MM.1S (cell line): ENCODE results near the gene ZMYM4.

Experiments used
- DNase-seq: peaks from one replicate; pipeline ENCODE4 v3.0.0-alpha.2; 2015
- H2AFZ ChIP-seq: fragments of 300-600 bp; sonication (generic); 2 replicates; pipeline ENCODE4 v1.6.0; 2016; ENCODE audit warnings: antibody characterized with exemption, low read length
- H3F3A ChIP-seq: fragments of 300-600 bp; sonication (generic); 2 replicates; pipeline ENCODE4 v1.6.1; 2016; ENCODE audit warnings: mild to moderate bottlenecking, antibody characterized with exemption, low read length, moderate library complexity, mixed read lengths; ENCODE audit not compliant: insufficient read depth
- H3K27ac ChIP-seq: fragments of 300-600 bp; sonication (generic); 2 replicates; pipeline ENCODE4 v1.5.1; 2016; ENCODE audit warnings: mild to moderate bottlenecking, low read length
- H3K27me3 ChIP-seq: fragments of 300-600 bp; sonication (generic); replicated peaks from 2 replicates; pipeline ENCODE4 v1.6.0; 2016; ENCODE audit warnings: low read length; ENCODE audit not compliant: insufficient read depth
- H3K36me3 ChIP-seq: fragments of 300-600 bp; sonication (generic); replicated peaks from 2 replicates; pipeline ENCODE4 v1.6.1; 2016; ENCODE audit warnings: mild to moderate bottlenecking, low read length, mixed read lengths; ENCODE audit not compliant: insufficient read depth
- H3K4me1 ChIP-seq: fragments of 300-600 bp; sonication (generic); 2 replicates; pipeline ENCODE4 v1.6.1; 2016; ENCODE audit warnings: low read length, mixed read lengths
- H3K4me2 ChIP-seq: fragments of 300-600 bp; sonication (generic); 2 replicates; pipeline ENCODE4 v1.6.0; 2016; ENCODE audit warnings: low read depth, low read length
- H3K4me3 ChIP-seq: fragments of 300-600 bp; sonication (generic); 2 replicates; pipeline ENCODE4 v1.5.1; 2016; ENCODE audit warnings: low read length, mixed read lengths
- H3K79me2 ChIP-seq: fragments of 300-600 bp; sonication (generic); 2 replicates; pipeline ENCODE4 v1.6.1; 2016; ENCODE audit warnings: mixed run types, low read length, mixed read lengths
- H3K9ac ChIP-seq: fragments of 300-600 bp; sonication (generic); 2 replicates; pipeline ENCODE4 v1.6.1; 2016; ENCODE audit warnings: low read length, mixed read lengths
- H3K9me2 ChIP-seq: fragments of 300-600 bp; sonication (generic); replicated peaks from 2 replicates; pipeline ENCODE4 v1.6.1; 2016; ENCODE audit warnings: mild to moderate bottlenecking, low read length, mixed read lengths; ENCODE audit not compliant: insufficient read depth
- H3K9me3 ChIP-seq: fragments of 300-600 bp; sonication (generic); replicated peaks from 2 replicates; pipeline ENCODE4 v1.6.1; 2016; ENCODE audit warnings: mild to moderate bottlenecking, low read length, mixed read lengths; ENCODE audit not compliant: insufficient read depth
- H4K20me1 ChIP-seq: fragments of 300-600 bp; sonication (generic); 2 replicates; pipeline ENCODE4 v1.6.1; 2016; ENCODE audit warnings: mild to moderate bottlenecking, low read length, moderate library complexity, mixed read lengths; ENCODE audit not compliant: insufficient read depth
- EZH2 ChIP-seq: fragments of 300-600 bp; sonication (generic); optimal IDR thresholded peaks from 2 replicates; pipeline ENCODE3; 2017; ENCODE audit warnings: low read depth, mild to moderate bottlenecking, antibody characterized with exemption, low read length, mixed read lengths
- EZH2phosphoT487 ChIP-seq: fragments of 300-600 bp; sonication (generic); IDR thresholded peaks from 2 replicates; pipeline ENCODE4 v1.6.1; 2018; ENCODE audit warnings: antibody characterized with exemption, low read length
- TF ChIP-seq, protein P1 (sequence below): fragments of 300-600 bp; sonication (generic); IDR thresholded peaks from 2 replicates; pipeline ENCODE4 v1.5.1; 2016; ENCODE audit warnings: antibody characterized with exemption, low read length, mixed read lengths

ZMYM4 gene

DNA sequence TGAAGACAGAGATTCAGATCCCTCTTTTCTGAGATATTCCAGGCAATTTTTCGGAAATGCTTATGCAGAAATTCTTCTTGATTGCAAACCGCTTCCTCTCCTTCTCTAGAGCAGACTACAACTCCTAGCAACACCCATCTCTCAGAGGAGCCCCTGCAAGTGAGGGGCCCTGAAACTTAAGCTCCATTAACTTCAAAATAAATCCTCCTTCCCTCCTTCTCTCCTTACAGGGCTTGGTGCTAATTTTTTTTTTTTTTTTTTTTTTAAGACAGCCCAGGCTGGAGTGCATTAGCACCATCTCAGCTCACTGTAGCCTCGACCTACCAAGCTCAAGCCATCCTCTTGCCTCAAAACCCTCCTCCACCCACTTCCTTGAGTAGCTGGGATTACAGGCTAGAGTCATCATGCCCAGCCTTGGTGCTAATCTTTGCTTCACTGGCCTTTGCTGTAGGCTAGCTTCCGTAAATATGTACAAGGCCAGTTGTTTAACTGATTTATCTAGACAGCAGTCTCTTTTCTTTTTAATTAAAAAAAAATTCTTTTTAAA, 45.4 kb upstream of the ZMYM4 start:
- H3K4me1 ChIP-seq: no peaks in the 10 kb centered on the region
- TF ChIP-seq EZH2phosphoT487: no peak
- TF ChIP-seq, protein P1, sequence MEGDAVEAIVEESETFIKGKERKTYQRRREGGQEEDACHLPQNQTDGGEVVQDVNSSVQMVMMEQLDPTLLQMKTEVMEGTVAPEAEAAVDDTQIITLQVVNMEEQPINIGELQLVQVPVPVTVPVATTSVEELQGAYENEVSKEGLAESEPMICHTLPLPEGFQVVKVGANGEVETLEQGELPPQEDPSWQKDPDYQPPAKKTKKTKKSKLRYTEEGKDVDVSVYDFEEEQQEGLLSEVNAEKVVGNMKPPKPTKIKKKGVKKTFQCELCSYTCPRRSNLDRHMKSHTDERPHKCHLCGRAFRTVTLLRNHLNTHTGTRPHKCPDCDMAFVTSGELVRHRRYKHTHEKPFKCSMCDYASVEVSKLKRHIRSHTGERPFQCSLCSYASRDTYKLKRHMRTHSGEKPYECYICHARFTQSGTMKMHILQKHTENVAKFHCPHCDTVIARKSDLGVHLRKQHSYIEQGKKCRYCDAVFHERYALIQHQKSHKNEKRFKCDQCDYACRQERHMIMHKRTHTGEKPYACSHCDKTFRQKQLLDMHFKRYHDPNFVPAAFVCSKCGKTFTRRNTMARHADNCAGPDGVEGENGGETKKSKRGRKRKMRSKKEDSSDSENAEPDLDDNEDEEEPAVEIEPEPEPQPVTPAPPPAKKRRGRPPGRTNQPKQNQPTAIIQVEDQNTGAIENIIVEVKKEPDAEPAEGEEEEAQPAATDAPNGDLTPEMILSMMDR: no peak
- no peak for TF ChIP-seq EZH2
- no peaks in the 10 kb centered on the region for H3K27me3 ChIP-seq
- no peak overlapping the region for H3K4me3 ChIP-seq
- H3F3A ChIP-seq: no peaks in the 10 kb centered on the region
- no peaks in the 10 kb centered on the region for H3K9me2 ChIP-seq
- no peak for DNase-seq
- H2AFZ ChIP-seq: no peak overlapping the region
- no peak overlapping the region for H3K4me2 ChIP-seq
- no peak overlapping the region for H3K9ac ChIP-seq
- no peaks in the 10 kb centered on the region for H3K9me3 ChIP-seq
- H4K20me1 ChIP-seq: no peaks in the 10 kb centered on the region
- H3K79me2 ChIP-seq: no peaks in the 10 kb centered on the region
- H3K27ac ChIP-seq: no peak overlapping the region
- H3K36me3 ChIP-seq: no peaks in the 10 kb centered on the region

DNA sequence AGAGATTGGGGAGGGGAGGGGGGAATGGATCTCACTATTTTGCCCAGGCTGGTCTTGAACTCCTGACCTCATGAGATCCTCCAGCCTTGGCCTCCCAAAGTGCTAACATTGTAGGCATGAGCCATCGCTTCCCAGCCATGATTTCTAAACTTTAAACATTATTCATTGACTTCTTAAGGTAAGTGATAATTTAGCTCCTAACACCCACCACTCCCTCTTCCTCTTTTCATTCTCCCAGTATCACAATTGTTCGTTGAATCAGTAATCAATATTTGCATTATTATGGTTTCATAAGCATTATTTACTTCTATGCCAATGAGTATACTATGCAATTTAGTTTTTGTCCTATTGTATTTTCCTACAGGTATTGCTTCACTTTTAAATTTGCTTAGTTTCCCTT, 42.0 kb upstream of the ZMYM4 start:
- Histone ChIP-seq H3K4me3 (no peak overlapping the region), H3K9me2 (no peaks in the 10 kb centered on the region), H3K27me3 (no peaks in the 10 kb centered on the region), H3K27ac (no peak overlapping the region), H3K9ac (no peak overlapping the region), H3K4me1 (no peaks in the 10 kb centered on the region), H3K36me3 (no peaks in the 10 kb centered on the region), H2AFZ (no peak overlapping the region), H3K4me2 (no peak overlapping the region), H4K20me1 (no peaks in the 10 kb centered on the region), H3K9me3 (no peaks in the 10 kb centered on the region), H3K79me2 (no peaks in the 10 kb centered on the region), H3F3A (no peaks in the 10 kb centered on the region)
- TF ChIP-seq EZH2 (no peak), EZH2phosphoT487 (no peak)
- TF ChIP-seq, protein P1: no peak
- DNase-seq: no peak

DNA sequence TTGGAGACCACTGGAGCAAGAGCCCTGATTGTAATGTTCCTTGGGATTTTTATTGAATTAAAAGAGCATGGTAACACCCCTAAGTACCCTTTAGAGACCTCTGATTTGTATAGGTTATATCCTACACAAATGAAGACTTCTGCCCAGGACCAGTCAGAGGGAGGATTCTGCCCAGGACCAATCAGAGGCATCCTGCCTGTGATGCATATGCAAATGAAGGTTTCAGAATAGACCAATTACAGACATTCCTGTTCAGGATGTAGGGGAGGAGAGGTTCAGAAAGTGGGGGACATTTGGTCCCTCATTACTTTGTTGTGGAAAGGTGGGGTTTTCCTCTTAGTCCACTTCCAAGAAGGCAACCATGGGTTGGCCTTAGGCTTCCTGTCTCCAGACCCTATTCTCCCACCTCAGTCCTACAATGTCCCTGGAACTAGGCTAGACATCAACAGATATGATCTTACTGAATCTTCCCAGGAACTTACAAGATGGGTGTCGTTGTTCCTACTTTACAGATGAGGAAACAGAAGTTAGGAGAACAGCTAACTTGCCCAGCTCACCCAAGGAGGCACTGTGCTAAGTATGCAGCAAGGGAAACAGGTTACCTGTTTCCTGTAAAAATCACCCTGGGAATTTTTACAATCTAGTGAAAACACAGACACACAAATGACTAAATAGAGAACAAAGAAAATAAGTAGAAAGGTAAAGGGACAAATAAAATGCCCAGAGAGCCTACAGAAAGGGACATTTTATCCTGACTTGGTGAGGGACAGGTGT, 38.7 kb upstream of the ZMYM4 start:
- no peak overlapping the region for H3K9ac ChIP-seq
- DNase-seq: no peak
- no peaks in the 10 kb centered on the region for H3K9me3 ChIP-seq
- TF ChIP-seq EZH2: no peak
- no peak for TF ChIP-seq EZH2phosphoT487
- TF ChIP-seq, protein P1: no peak
- H3K36me3 ChIP-seq: no peaks in the 10 kb centered on the region
- no peak overlapping the region for H3K4me2 ChIP-seq
- H3K79me2 ChIP-seq: no peaks in the 10 kb centered on the region
- H3K27me3 ChIP-seq: no peaks in the 10 kb centered on the region
- no peaks in the 10 kb centered on the region for H3K4me1 ChIP-seq
- no peaks in the 10 kb centered on the region for H3F3A ChIP-seq
- H3K9me2 ChIP-seq: no peaks in the 10 kb centered on the region
- no peaks in the 10 kb centered on the region for H4K20me1 ChIP-seq
- H3K27ac ChIP-seq: no peak overlapping the region
- H3K4me3 ChIP-seq: no peak overlapping the region
- no peak overlapping the region for H2AFZ ChIP-seq
